B cell (primary cell): ENCODE results near the gene NGDN.

Experiments used
- CTCF ChIP-seq: fragments of 200-600 bp; IDR thresholded peaks from one replicate; pipeline ENCODE4 v1.8.0; 2022; ENCODE audit warnings: antibody characterized with exemption, mild to moderate bottlenecking
- EZH2 ChIP-seq: IDR thresholded peaks from 2 replicates; pipeline ENCODE4 v1.6.1; 2012; ENCODE audit warnings: borderline replicate concordance, low read depth, mild to moderate bottlenecking, moderate library complexity, low read length; ENCODE audit not compliant: insufficient read depth, poor library complexity, severe bottlenecking

GRCh38 chr14:23436327-23437132, 33.0 kb upstream of the NGDN start:
- TF ChIP-seq CTCF (no peak), EZH2 (no peak)
